NCI-H82 treated with DMSO at 0.1 percent for 48 hours (cell line): Measurements from ENCODE around the gene ACTG2.
"Not testable (repeated sequence)": the region's sequence is repeated elsewhere in the genome, so short reads cannot be mapped to it uniquely, and the experiment has no call there.

Source experiments
- DNase-seq: peaks from one replicate; lab custom pipeline; 2025; ENCODE audit not compliant: unreplicated experiment; lab: John Stamatoyannopoulos, UW

ACTG2 gene

GRCh38 chr2:73891276-73891901, 1.4 kb upstream of the ACTG2 start:
- DNase-seq, result no peak

DNA sequence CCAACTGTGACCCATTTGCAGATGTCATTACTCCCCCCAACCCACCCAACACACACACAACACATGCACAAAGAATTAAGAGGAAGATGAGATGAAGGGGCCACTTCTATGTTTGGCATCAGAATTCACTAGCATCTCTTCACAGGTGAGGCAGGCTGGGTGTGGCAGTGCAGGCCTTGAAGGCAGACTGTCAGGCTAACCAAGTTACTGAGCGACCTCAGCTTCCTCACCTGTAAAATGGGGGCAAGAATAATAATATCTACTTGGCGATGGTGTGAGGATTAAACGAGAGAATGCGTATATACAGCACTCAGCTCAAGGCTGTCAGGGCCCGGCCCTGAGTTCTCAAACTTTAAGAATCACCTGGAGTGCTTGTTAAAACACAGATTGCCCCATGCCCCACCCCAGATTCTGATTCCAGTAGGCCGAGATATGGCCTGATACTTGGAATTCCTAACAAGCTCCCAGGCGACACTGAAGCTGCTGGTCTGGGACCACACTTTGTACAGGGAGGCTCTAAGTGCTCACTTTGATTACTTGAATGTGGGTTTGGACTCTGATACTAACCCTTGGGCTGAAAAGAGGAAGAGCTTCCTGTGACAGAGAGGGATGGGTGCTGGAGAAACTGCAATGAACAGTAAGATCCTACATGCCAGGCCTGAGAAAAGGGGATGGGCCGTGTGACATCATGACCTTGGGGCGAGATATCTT, 1.1 kb downstream of the ACTG2 start:
- DNase-seq, result no peak

GRCh38 chr2:73894475-73894850, 1.7 kb downstream of the ACTG2 start:
- DNase-seq, result no peak

DNA sequence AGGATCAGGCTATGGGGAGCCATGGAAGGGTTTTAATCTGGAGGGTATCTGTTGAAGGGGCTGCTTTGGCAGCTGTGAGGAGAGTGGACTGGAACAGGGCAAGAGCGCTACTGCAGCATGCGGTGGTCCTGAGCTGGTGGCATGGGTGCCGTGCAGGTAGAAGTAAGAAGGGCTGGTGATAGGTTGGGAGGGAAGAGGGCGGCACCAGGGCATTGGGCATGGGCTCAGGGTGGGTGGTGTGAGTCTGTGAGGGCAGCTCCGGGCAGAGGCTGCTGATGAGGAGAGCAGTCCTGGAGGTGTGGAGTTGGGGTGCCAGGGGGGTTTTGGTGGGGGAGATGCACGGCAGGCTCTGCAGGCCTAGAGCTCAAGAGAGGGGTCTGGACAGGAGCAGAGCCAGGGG, 2.1 kb downstream of the ACTG2 start:
- no peak for DNase-seq

DNA sequence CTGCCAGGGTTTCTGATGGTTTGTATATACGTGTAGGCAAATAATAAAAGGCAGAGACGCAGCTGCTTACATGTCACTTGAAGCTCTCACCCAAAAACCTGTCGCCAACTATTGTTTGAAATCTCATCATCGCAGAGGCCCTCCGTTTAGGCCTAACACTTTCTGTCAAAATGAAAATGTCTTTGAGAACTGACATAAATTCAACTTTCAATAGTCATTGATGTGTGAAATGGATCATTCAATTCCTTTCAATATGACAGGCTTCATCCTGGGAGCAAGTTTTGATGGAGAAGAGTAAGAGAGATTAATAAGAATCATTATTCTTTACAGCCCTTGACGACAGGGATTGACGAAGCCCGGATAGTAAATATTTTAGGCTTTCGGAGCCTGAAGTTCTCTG, 2.7 kb downstream of the ACTG2 start:
- DNase-seq, result no peak

DNA sequence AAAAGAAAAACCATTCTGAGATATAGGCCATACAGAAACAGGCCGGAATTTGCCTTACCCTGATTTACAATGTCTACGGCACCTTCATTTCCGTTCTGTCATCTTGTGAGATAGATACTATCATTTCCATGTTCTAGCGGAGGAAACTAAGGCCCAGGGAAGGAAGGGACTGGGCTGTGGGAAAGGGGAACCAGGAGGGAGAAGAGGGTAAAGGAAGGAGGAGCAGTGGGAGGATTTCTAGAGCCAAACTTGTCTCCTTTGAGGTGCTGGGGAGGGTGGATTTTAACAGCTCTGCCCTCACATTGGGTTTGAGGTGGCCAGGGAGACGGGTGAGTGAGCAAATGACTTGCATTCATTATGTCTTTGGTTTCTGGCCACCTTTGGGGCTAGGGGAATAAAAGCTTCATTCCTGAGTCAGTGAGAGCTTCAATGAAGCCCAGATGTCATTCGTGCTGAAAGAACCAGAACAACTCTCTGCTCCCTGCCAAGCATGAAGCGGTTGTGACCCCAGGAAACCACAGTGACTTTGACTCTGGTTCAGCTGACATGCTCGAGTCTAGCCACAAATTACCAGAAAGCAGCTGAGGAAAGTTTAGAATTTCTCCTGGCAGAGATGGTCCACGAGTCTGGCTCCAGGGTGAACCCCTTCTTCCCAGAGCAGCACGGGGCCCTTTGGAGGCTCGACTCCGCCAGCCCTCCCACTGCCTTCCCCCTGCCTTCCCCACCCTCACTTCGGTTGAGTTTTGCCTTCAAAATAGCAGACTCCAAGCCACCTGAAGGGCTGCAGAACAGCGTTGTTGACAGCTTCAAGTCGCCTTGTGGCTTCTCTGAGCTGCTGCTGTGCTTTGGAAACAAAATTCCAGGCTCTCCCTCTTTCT, 3.8 kb downstream of the ACTG2 start:
- DNase-seq, result no peak

DNA sequence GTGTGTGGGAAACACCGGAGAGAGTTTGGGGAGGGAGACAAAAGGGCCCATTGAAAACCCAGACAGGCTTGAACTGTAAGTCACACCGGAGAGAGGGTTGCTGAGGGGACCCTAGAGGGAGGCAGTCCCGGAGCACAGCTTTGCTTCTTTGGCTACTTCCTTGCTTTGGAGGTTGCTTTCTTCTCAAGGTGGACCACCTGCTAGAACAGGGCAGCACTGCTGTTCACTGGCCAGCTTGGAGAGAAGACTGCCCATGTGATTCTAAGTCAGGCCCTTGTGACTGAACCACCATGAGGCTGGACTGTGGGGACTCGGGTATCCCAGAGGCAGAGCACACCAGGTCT, 4.4 kb downstream of the ACTG2 start:
- DNase-seq, result no peak

DNA sequence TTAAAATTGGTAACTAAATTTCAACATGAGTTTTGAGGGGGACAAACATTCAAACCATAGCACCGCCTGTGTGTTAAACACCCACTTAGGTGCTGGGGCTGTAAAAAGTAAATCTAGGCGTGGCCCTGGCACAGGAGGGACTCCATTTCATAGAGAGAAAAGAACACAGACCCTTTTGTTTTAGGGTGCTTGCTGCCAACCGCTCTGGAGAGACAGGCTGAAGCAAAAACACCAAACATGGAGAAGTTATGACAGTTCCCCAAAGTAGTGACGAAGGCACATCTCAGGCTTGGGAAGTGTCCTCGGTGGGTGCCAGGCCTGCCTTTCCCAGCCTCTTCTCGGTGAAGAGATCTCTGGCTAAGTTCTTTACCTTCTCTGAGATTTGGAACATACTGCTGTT, 5.1 kb downstream of the ACTG2 start:
- no peak for DNase-seq

DNA sequence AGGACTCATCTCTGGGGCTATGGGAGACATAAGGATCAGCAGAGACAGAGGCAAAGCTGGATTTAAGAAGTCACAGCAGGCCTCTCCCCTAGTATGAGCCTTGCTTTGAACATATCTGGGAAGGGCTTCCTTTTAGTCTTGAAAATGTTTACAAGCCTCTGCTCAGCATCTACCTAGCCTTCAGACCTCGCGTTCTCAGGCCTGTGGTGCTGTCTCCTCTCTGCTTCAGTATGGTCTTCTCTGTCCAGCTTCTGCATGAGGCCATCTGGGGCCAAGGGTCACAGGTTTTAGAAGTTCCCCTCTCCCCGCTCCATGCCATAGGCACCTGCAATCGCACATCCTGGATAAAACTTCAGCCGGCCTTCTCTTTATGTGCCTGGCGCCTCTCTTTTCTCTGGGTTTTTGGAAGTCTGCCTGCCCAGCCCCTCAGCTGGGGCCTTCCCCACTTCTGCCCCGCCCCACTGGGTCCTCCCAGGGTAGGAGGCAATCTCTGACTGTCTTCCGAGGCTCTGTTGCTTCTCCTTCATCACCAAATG, 7.1 kb downstream of the ACTG2 start:
- no peak for DNase-seq

DNA sequence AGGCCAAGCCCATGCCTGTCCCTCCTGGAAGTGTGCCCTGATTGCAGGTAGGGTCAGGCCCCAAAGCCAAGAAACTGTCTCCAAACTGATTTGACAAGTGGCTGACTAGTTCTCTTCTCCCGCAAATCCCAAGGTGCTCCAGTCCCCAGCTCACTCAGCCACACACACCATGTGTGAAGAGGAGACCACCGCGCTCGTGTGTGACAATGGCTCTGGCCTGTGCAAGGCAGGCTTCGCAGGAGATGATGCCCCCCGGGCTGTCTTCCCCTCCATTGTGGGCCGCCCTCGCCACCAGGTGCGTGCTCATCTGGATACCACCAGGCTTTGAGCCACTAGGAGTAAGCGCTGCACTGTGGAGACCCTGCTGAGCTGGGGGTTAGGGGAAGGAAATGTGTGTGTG, 8.3 kb downstream of the ACTG2 start:
- no peak for DNase-seq

- DNase-seq, result no peak
Measured at GRCh38 chr2:73902284-73902683, 9.5 kb downstream of the ACTG2 start.

DNA sequence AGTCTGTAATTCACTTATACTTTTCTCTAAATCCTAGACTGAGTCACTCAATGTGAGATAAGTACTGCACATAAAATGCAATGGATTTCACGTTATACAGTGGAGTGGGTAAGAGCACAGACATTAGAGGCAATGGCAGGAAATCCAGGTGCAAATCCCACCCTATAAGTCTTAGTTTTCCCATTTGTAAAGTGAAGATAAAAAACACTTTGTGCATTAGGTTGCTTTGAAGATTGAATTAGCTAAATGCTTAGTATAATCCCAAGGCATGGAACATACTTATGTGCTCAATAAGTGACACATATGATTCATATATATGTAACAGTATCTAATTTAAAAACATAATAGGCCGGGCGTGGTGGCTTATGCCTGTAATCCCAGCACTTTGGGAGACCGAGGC, 10.5 kb downstream of the ACTG2 start:
- no peak for DNase-seq

GRCh38 chr2:73903949-73904613, 11.3 kb downstream of the ACTG2 start:
- not testable (repeated sequence) for DNase-seq

- DNase-seq, result no peak
Measured at GRCh38 chr2:73904952-73905351, 12.1 kb downstream of the ACTG2 start.

- DNase-seq, result no peak
Measured at GRCh38 chr2:73906847-73907505, 14.2 kb downstream of the ACTG2 start.

GRCh38 chr2:73907840-73908452, 15.1 kb downstream of the ACTG2 start:
- DNase-seq, result no peak

- DNase-seq, result no peak
Measured at GRCh38 chr2:73908689-73909652, 16.2 kb downstream of the ACTG2 start.

DNA sequence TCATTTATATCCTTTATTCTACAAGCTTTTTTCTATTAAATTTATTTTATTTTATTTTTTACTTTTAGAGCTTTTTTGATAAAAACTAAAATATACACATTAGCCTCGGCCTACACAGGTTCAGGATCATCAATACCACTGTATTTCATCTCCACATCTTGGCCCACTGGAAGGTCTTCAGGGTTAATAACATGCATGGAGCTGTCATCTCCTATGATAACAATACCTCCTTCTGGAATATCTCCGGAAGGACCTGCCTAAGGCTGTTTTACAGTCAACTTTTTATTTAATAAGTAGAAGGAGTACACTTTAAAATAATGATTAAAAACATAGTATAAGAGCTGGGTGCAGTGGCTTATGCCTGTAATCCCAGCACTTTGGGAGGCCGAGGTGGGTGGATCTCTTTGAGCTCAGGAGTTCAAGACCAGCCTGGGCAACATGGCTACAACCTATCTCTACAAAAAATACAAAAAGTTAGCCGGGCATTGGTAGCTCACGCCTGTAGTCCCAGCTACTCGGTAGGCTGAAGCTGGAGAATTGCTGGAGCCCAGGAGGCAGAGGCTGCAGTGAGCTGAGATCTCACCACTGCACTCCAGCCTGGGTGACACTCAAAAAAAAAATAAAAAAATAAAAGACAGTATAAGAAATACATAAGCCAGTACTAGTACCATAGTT, 18.2 kb downstream of the ACTG2 start:
- DNase-seq, result no peak
